ENCODE measurements around the gene LCLAT1. TPM values are rescaled to one million over a fixed set of nuclear protein-coding genes. Genes with fewer than 3 reads are reported as not detected.
"Not testable (repeated sequence)": the region's sequence is repeated elsewhere in the genome, so short reads cannot be mapped to it uniquely, and the experiment has no call there.

The LCLAT1 gene
- polyA plus RNA-seq, 1 of the 3 experiments (the other 2 are of a cell fraction), result 6.9 TPM

DNA sequence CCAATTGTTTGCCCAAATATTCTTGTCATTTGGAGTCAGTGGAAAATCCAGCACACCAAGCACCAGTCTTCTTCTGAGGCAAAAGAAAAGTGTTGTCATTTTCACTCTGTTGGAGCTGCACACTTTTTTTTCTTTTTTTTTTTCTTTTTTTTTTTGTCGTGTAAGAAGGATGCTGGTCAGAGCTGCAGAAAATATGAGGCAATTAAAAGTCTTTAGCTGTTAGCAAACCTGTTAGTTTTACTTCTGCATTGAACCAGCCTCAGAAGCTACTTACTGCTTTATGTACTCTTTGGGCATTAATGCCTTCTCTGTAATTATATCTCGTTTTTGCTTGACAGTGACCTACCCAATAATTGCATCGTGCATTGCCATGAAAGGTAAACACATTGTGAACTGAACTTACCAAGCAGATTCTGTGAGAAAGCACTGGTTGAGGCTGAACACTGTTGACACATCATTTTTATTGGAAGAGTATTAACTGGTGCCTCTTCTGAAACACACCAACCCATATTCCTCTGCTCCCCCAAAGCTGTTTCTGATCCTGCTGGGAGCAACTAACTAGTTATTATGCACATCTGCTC is 194.8 kb downstream of the LCLAT1 start:
- CTCF ChIA-PET, result no interaction called here
- TF ChIP-seq YY1 (IDR thresholded peaks at IDR 0.05; ENCODE audit: low read depth) (no peak), USF1 (IDR thresholded peaks at IDR 0.05; ENCODE audit: borderline replicate concordance, low read depth) (no peak), MXI1 (IDR thresholded peaks at IDR 0.05; ENCODE audit: low read depth, low read length) (no peak), TEAD4 (IDR thresholded peaks at IDR 0.05; ENCODE audit: borderline replicate concordance, insufficient read depth) (no peak), NRF1 (IDR thresholded peaks at IDR 0.05; ENCODE audit: low read depth, low read length) (no peak), FOXJ3 (CRISPR knock-in tag; IDR thresholded peaks at IDR 0.05) (no peak), FOXM1 (IDR thresholded peaks at IDR 0.05; ENCODE audit: low read depth) (no peak), JUND (IDR thresholded peaks at IDR 0.05) (no peak), MAX (IDR thresholded peaks at IDR 0.05; ENCODE audit: low read depth) (no peak), SIN3A (IDR thresholded peaks at IDR 0.05; ENCODE audit: borderline replicate concordance, low read depth, low read length) (no peak)
- TF ChIP-seq, protein P1, sequence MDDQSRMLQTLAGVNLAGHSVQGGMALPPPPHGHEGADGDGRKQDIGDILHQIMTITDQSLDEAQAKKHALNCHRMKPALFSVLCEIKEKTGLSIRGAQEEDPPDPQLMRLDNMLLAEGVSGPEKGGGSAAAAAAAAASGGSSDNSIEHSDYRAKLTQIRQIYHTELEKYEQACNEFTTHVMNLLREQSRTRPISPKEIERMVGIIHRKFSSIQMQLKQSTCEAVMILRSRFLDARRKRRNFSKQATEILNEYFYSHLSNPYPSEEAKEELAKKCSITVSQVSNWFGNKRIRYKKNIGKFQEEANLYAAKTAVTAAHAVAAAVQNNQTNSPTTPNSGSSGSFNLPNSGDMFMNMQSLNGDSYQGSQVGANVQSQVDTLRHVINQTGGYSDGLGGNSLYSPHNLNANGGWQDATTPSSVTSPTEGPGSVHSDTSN (IDR thresholded peaks at IDR 0.05), result no peak
- Histone ChIP-seq H3K4me3 (ENCODE audit: low read depth in 2 of 2, low read length in 1 of 2) (no peak overlapping the region), H4K20me1 (ENCODE audit: insufficient read depth) (no peaks in the 10 kb centered on the region), H3K27me3 (ENCODE audit: insufficient read depth) (no peaks in the 10 kb centered on the region), H3K36me3 (replicated peaks in 1 of 2; ENCODE audit: control insufficient read depth in 1 of 2, insufficient read depth in 2 of 2, low read length in 1 of 2) (peaks cover 4 to 11% of the 10 kb centered on the region in 2 experiments), H2AFZ (ENCODE audit: low read depth) (no peak overlapping the region), H3K27ac (ENCODE audit: low read depth in 2 of 2, low read length in 1 of 2) (no peak overlapping the region), H3K9me3 (no peaks in the 10 kb centered on the region), H3F3A (replicated peaks; ENCODE audit: insufficient read depth) (no peaks in the 10 kb centered on the region), H3K79me2 (ENCODE audit: insufficient read depth) (no peaks in the 10 kb centered on the region), H3K4me1 (ENCODE audit: control insufficient read depth in 1 of 2, insufficient read depth in 2 of 2, low read depth in 1 of 2, low read length in 1 of 2) (no peaks in the 10 kb centered on the region; a peak in 1 of 4 replicates), H3K9ac (no peak overlapping the region), H3K9me2 (no peaks in the 10 kb centered on the region), H3K4me2 (no peak overlapping the region)
- WGBS (ENCODE audit: low lambda C conversion rate), result 78% methylated on average over 3 of the region's 3 CpGs
- no peak for DNase-seq
- POLR2A ChIA-PET, result interaction anchor here (0.7 kb wide), 1 partner anchor 182 kb away, joined by 5 read pairs; no protein-coding TSS in a partner anchor

DNA sequence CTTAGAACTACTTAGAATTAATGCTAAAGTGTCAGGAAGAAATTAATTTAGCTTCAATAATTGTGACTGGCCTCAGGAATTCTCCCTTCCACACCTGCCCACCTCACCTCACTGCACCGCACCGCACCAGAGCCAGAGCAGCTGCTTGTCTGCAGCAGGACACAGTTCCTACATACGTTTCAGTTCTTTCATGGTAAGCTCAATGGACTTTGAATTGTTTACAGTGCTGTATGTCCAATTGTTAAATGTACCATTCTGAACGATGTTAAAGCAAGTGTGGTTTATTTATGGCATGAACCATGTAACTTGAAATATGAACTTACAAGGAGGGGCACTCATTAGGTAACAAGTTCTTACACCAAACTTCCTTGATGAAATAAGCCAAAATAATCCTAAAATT is 196.0 kb downstream of the LCLAT1 start:
- H3K4me2 ChIP-seq; H3K27me3 ChIP-seq (ENCODE audit: insufficient read depth); H3K4me1 ChIP-seq (ENCODE audit: control insufficient read depth in 1 of 2, insufficient read depth in 2 of 2, low read depth in 1 of 2, low read length in 1 of 2); H3K9ac ChIP-seq; H3K79me2 ChIP-seq (ENCODE audit: insufficient read depth); H3K9me3 ChIP-seq; H4K20me1 ChIP-seq (ENCODE audit: insufficient read depth); H3K27ac ChIP-seq (ENCODE audit: low read depth in 2 of 2, low read length in 1 of 2); H3K9me2 ChIP-seq; H3K4me3 ChIP-seq (ENCODE audit: low read depth in 2 of 2, low read length in 1 of 2); H2AFZ ChIP-seq (ENCODE audit: low read depth); POLR2A ChIA-PET; DNase-seq; H3F3A ChIP-seq (replicated peaks; ENCODE audit: insufficient read depth): not testable (repeated sequence)
- WGBS (ENCODE audit: low lambda C conversion rate), result 97% methylated on average over 3 of the region's 4 CpGs
- peaks cover 4 to 11% of the 10 kb centered on the region in 2 experiments for H3K36me3 ChIP-seq (replicated peaks in 1 of 2; ENCODE audit: control insufficient read depth in 1 of 2, insufficient read depth in 2 of 2, low read length in 1 of 2)
- CTCF ChIA-PET, result interaction anchor here (1.1 kb wide), 1 partner anchor 435 kb away, joined by 3 read pairs; no protein-coding TSS in a partner anchor
